Activated CD4-positive, alpha-beta T cell treated with anti-CD3 and anti-CD28 coated beads, Interleukin-2, amount 50 U/mL, for 16 hours (primary cell): Measurements from ENCODE around the gene NOLC1.

Experiments
- DNase-seq: peaks from one replicate; pipeline ENCODE4 v3.0.0-alpha.2; 2020

NOLC1 gene

GRCh38 chr10:102122450-102122849, 29.7 kb upstream of the NOLC1 start:
- no peak for DNase-seq

- DNase-seq: no peak
Measured at GRCh38 chr10:102123223-102123622, 29.0 kb upstream of the NOLC1 start.

GRCh38 chr10:102131286-102132170, 20.7 kb upstream of the NOLC1 start:
- no peak for DNase-seq

- no peak for DNase-seq
Measured at GRCh38 chr10:102132193-102132562, 20.0 kb upstream of the NOLC1 start.

DNA sequence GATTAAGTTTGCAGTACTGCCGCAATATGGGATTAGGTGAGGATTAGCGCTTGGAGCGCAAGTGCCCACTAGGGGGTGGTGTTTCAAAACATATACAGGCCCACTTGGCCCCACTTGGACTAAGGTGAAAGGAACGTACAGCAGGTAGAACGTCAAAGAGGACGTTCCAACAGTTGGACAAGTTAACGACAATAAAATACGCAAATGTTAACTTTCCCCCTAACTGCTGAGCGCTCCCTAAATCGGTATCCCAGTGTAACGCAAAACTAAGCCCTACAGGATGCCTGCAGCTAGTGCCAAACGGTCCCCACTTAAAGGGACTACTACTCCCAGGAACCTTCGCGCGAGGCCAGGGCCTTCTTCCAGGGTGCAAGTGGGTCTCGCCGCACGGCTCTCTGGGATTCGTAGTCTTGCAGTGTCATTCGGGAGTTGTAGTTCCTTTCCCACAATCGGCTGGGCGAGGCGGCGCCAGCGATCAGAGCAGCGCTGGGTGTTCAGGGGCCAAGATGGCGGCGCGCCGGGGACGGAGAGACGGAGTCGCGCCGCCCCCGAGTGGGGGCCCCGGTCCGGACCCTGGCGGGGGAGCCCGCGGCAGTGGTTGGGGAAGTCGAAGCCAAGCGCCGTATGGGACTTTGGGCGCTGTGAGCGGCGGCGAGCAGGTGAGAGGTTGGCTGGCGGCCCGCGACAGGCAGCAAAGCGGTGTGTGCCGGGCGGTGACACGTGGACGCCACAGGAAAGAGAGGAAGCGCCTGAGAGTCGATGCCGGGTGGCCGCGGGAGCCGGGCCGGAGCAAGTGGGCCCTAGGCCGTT, 19.4 kb upstream of the NOLC1 start, which contains the start of gene PPRC1:
PPRC1 (plus strand) TSS at position 478 of the 810 bp plus-strand sequence; CDS start at position 507, 29 bp downstream.
- peak; percentile 99 for DNase-seq

DNA sequence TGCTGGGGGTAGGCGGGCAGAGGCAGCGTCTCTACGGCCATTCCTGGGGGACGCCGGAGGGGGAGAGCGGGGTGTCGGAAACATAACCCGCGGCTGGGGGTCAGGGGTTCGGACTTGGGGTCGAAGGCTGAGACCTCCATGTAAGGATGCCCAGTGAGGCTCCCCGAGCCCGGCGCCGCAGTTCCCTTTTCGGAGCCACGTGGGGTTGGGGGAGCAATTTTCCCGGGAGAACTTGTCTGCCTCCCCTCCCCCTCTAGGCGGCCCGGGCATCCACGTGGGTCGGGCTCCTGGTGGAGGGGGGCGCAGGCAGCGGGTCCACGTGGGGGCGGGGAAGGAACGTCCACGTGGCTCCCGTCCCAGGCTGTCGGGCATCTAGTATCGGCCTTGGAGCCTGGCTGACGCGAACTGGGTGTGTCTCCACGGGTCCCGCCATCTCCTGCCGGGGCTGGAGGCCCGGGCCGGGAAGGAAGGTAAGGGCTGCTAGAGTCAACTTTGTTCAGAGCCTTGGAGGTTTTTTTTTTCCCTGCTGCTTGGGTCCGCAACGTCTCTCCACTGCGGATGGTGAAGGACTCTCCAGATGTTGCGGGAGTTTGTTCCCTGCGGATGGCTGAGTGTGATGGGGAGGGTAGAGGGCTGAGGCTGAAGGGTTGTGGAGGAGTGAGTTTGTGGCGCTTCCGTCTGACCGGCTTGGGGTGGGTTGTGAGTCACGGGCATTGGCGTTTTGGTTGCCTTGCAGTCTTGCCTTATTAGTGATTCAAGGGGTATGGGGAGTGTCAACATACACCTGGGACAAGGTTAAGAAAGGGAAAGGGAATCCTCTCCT, 18.6 kb upstream of the NOLC1 start:
- DNase-seq: peak; percentile 75

DNA sequence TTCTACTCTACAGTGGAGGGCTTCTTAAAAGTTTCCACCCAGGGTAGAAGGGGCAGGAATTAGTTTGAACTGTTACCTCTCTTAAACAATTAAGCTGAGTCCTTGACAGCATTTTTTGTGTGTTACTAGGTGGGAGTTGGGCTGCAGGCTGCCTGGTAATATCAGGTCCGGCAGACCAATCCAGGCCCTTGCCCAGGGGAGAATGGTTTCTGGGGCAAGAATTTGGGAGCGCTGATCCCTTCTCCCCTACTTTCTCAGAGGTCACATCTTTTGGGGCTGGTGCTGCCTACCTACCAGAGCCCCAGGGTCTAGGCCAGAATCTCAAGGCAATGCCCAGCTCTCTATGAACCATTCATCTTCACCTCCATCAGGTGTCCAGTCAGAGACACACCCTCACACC, 17.8 kb upstream of the NOLC1 start:
- DNase-seq: no peak

DNA sequence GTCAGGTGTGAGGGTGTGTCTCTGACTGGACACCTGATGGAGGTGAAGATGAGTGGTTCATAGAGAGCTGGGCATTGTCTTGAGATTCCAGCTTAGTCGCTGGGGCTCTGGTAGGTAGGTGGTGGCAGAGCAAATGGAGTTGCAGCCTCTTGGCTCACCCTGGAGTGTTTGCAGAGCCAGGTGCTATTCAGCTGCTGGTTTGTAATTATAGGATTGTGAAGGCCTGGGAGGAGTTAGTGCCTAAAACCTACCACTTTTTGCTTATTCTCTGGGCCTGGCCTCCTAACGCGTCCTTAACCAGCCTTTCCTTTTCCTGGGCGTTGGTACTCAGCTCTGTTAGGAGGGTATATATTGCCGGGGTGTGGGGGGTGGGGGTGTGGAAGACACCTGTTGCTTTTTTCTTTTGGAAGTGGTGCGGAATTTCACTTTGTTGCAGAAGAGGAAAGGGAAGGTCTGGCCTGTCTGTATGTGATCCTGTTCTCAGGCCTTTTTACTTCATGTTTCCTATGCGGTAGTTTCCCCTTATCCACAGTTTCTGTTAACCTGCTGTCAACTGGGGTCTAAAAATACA, 16.1 kb upstream of the NOLC1 start:
- no peak for DNase-seq

GRCh38 chr10:102139281-102140110, 12.7 kb upstream of the NOLC1 start:
- no peak for DNase-seq

- no peak for DNase-seq
Measured at GRCh38 chr10:102140218-102140617, 12.0 kb upstream of the NOLC1 start.

GRCh38 chr10:102140913-102141540, 11.2 kb upstream of the NOLC1 start:
- DNase-seq: no peak

GRCh38 chr10:102141583-102142107, 10.5 kb upstream of the NOLC1 start:
- no peak for DNase-seq

GRCh38 chr10:102146971-102147428, 5.2 kb upstream of the NOLC1 start:
- DNase-seq: no peak

DNA sequence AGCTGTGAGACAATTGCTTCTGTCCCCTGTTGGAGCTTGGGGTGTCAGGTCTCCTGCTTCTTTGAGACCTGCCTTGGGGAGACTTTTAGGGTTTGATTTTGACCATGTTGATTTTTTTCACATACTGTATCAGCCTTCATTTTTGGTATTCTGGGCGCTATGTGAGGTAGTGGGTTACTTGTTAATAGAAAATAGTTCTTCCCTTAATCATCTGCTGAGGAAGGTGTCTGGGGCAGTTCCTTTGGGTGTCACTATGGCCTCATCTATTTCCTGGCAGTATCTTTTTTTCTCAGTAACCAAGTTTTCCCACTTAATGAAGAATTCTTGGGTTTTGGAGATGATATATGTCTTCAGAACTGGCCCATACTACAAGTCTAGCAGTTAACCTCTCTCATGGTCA, 4.6 kb upstream of the NOLC1 start:
- DNase-seq: no peak

DNA sequence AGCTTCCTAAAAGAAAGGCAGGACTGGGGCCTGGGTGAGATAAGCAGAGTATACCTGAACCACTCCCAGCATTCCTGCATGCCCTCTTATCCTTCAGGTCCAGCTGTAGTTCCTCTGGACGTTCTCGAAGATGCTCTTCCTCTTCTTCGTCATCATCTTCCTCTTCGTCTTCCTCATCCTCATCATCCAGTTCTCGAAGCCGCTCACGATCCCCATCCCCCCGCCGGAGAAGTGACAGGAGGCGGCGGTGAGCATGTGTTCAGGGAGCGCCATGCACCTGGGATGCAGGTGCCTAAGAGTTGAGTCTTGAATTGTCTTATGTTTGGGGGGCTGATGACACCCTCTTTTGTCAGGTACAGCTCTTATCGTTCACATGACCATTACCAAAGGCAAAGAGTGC, 3.9 kb upstream of the NOLC1 start:
- no peak for DNase-seq

DNA sequence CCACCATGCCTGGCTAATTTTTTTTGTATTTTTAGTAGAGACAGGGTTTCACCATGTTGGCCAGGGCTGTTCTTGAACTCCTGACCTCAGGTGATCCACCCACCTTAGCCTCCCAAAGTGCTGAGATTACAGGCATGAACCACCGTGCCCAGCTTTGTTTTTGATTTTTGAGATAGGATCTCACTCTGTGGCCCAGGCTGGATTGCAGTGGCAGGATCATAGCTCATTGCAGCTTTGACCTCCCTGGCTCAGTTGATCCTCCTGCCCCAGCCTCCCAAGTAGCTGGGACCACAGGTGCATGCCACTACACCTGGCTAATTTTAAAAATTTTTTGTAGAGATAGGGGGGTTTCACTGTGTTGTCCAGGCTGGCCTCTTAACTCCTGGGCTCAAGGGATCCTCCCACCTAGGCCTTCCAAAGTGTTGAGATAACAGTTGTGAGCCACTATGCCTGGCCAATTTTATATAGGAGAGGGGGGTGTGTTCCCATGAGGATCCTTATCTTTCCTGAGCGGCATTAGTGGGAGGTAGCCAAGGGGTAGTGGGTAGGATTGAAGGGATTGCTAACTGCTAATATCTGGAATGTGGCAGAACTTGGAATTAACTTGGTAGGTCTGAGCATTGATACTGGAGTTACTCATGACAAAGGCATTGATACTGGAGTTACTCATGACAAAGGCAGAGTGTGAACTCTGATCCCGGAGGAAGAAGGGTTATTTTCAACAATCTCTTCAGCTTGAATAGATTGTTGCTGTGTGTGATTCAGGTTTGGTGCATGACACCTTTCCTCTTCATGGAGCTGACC, 1.0 kb upstream of the NOLC1 start:
- no peak for DNase-seq

GRCh38 chr10:102152545-102152890, 329 bp downstream of the NOLC1 start:
- peak; percentile 44 for DNase-seq

DNA sequence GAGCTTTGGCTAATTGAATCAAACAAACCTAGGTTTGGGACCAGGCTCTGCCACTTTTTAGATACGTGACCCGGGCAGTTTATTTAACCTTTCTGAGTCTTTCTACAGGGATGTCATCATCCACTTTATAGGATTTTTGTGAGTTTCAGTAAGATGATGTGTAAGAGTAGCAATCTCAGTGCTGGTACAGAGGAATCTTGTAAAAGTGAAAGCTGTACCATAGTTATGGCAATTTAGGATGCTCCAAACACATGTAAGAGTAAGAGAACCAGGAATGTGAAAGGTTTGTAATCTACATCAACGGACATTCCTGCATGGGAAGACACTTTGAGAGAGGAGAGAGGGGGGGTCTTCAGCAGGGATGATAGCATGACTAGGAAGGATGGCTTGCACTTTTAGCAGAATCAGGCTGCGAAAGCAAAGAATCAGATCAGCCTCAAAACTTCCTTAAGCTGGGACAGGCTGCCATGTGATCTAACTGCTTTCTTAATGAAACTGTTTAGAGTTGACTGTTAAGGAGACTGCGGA, 968 bp downstream of the NOLC1 start:
- no peak for DNase-seq

- DNase-seq: no peak
Measured at GRCh38 chr10:102154466-102155116, 2.4 kb downstream of the NOLC1 start.
